Tibial nerve (tissue), 4 donors: ENCODE results near the gene ZFYVE1.

Experiments used
- CTCF ChIP-seq, 5 experiments: fragments of 200-600 bp in 3 of 5; fragments of 450-650 bp in 2 of 5; sonication (generic) in 3 of 5; IDR thresholded peaks; one replicate each; pipeline ENCODE4 v1.5.1; 2016 to 2019; ENCODE audit warnings: antibody characterized with exemption in 5 of 5, mild to moderate bottlenecking in 3 of 5, moderate library complexity in 2 of 5
- EP300 ChIP-seq, 2 donors: sonication (generic); formaldehyde crosslinking; IDR thresholded peaks; one replicate each; pipeline ENCODE4 v1.6.1; 2017; ENCODE audit warnings: antibody characterized with exemption in 2 of 2, mild to moderate bottlenecking in 1 of 2
- POLR2A ChIP-seq, 2 donors: fragments of 450-650 bp; IDR thresholded peaks; one replicate each; pipeline ENCODE4 v1.6.1; 2017; ENCODE audit warnings: antibody characterized with exemption in 2 of 2, mild to moderate bottlenecking in 2 of 2, moderate library complexity in 2 of 2

DNA sequence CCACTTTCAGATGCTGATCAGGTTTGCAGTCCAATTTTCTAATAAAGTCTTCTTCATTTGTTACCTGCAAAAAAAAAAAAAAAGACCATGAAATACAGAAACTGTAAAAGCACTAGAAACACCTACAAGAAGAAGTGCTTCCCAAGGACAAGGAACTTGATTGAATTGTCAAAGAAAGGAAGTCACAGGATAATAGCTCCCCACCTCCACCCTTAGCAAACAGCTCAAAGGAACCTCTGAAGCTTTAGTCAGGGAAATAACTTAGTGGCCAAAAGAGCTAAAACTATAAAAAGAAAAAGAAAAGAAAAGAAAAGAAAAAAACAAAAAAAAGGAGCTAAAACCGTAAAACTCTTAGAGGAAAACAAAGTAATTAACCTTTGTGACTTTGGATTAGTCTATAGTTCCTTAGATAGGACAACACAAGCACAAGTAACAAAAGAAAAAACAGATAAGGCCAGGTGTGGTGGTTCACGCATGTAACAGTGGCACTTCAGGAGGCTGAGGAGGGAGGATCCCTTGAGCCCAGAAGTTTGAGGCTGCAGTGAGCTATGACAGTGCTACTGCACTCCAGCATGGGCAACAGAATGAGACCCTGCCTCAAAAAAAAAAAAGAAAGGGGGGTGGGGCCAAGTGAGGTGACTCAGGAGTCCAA, 28.5 kb downstream of the ZFYVE1 start:
- TF ChIP-seq CTCF (IDR thresholded peaks at IDR 0.05) (no peak), POLR2A (IDR thresholded peaks at IDR 0.05) (no peak), EP300 (IDR thresholded peaks at IDR 0.05) (no peak)
